ENCODE data around the gene RPTOR.

RPTOR gene

DNA sequence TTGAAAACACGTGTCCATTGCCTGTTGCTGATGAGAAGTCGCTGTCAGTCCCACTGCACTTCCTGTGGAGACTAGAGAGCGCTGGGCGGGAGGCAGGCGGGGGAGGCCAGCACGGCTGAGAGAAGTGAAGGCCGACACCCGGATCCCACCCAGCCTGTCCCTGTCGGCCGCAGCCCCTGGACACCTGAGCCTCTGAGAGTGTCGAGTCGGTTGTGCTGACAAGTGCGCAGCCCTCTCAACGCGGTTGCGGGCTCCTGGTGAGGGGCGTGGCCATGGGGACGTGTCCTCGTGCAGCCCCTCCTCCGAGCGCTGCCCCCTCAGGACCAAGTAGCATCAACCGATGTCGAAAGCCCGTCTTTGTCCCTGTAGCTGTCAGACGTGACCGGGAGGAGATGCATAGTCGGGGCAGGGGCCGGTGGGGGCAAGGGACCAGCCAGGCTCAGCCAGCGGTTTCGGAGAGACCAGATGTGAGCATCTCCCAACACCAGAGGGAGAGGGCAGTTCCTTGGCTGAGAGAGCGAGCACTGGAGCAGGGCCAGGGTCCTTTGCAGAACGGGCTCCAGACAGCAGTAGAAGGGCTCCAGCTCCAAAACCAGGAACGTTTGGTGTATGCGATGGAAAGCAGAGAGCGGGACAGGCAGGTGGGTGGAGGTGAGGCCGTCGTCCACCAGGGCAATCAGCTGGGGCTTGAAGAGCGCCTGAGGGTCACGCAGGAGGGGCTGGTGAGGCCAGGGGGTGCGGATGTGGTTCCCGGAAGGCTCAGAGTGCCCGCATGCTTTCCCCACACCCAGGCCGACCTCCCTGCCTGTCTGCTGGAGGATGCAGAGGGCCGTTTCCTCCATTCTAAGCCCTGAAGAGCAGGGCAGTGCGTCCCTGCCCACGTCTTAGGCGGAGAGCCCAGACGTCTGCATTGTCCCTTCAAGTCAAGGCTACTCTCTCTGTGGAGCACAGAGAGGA lies 403.7 kb downstream of the RPTOR start:
- no peak for DNase-seq (ENCODE audit: low read depth)

DNA sequence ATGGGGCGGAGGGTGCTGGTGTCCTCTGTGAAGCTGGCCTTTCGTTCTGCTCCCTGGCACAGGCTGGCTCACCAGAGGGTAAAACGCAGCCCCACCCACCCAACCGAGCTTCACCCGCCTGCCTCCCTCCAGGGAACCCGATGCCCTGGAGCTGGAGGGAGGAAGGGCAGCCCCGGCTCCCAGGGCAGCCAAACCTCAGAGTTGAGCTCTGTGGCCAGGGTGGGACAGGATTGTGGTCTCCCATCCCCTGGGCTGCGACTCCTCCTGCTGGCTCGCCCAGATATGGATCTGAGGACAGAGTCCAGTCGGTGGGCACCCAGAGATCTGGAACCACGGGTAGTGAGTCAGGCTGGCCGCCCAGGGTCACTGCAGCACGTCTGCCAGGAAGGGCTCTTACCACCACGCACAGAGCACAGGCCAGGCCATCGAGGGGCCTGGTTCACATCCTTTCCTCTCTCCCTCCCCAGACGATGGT lies 404.4 kb downstream of the RPTOR start:
- no peak for DNase-seq (ENCODE audit: low read depth)

DNA sequence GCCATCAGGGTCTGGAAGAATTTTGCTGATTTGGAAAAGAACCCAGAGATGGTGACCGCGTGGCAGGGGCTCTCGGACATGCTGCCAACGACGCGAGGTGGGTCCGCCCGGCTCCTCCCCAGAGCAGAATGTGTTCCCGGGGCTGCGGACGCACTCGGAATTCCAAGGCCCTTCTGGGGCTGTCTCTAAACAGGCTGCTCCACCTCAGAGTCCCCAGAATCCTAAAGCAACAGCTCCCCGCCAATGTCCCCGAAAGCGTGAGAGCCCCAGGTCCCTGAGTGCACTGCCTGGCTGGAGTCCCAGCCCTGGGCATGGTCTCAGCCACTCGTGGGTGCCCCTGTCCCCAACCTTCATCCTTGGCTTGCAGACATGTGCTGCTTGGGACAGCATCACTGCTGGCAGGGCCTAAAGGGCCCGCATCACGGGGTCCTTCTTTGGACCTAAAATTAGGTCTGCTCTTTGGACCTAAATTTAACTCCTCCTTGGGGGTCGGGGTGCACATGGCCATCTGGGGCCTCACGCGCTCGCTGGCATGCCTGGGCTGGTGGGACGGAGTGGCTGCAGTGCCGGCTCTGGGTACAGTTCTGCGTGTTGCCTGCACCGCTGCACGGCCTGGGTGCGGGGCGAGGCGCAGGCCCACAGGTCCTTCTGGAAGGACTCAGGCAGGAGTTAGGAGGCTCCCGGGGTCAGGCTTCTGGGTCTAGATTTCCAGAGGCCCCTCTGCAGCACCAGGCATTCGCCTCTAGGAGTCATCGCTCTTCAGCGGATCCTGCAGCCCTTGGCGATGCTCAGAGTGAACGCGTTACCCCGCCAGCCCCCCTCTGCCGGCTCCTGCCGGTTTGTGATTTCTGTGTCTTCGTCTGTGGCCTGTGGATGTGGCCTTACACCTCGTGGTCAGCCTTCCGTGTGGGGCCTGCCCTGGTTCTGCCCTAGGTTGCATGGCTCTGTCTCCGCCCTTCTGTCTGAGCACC lies 405.1 kb downstream of the RPTOR start:
- no peak for DNase-seq (ENCODE audit: low read depth)

DNA sequence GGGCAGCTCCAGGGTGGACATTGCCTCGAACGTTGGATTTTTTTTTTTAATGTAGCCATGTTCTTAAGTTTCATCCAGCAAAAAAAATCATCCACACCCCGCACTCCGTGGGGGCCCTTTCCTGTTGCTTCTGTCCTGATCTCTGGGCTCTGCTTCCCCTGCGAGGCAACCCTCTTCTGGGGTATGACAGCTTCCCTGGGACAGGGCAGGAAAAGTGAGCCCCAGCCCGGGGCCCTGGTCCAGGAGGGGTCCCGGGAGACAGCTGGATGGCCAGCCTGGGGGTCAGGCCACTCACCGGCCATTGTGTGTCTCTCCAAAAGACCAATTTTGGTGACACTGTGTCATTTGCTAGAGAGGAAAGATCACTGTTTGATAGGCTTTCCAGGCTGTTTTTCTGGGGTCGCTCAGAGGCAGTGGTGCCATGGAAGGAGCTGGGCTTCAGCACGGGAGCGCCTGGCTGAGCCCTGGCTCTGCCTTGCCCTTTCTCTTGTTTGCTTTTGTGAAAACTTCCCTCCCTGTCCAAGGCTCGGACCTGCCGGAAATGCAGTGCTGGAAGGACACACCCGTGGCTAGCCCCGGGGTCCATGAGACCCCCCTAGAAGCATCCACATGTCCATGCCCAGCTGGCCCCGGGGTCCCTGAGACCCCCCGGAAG lies 406.0 kb downstream of the RPTOR start:
- no peak for DNase-seq (ENCODE audit: low read depth)

DNA sequence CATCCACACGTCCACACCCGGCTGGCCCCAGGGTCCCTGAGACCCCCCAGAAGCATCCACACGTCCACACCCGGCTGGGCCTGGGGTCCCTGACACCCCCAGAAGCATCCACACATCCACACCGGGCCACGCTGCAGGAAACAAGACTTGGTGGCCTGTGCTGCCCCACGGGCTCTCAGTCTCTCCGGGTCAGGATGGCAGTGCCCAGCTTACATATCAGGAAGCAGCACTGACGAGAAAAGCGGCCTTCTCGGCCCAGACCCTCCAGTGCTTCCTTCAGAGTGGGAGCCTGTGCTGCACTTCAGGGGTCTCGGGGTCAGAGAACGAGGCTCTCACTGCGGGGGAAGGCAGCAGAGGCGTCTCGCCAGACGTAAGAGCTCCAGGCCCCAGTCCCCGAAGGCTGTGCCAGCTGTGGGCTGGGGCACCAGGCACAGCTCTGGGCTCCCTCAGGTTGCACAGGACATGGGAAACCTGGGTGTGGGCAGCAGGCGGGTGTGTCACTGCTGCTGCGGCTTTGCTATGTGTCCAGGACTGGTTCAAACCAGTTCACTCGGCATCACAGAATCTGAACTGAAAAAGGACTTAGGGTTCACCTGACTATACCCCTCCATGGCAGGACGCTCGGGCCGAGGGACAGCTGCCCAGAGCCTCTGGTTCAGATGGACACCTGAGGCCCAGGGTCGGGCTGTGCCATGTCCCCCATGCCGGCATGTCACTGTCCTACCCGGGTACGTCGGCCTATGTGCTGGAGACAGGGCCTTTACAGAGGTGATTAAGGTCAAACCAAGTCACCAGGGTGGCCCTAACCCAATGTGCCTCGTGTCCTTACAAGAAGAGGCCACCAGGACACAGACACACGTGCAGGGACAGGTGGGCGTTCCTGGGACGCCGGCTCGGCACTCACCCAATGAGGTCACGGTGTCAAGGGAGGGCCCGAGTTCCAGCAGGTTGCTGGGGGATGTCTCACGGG lies 406.8 kb downstream of the RPTOR start:
- DNase-seq (ENCODE audit: low read depth) = no peak

DNA sequence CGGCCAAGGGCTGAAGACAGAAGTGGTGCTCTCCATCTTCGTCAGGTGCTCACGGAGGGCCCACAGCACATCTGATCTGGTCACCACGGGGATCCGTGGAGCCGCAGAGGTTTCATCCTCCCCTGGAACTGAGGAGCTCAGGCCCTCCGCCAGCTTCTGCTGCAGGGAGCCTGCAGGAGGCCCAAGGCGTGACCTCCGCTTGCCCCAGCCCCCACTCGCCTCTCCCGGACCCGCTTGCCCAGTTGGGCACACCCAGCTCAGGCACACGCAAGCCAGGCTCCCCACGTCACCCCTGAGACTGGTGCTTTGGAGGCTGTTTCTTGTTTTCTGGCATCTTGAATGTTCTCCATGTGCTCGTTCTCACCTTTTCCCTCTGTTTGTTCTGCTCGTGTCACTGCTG lies 407.7 kb downstream of the RPTOR start:
- no peak for DNase-seq (ENCODE audit: low read depth)

DNA sequence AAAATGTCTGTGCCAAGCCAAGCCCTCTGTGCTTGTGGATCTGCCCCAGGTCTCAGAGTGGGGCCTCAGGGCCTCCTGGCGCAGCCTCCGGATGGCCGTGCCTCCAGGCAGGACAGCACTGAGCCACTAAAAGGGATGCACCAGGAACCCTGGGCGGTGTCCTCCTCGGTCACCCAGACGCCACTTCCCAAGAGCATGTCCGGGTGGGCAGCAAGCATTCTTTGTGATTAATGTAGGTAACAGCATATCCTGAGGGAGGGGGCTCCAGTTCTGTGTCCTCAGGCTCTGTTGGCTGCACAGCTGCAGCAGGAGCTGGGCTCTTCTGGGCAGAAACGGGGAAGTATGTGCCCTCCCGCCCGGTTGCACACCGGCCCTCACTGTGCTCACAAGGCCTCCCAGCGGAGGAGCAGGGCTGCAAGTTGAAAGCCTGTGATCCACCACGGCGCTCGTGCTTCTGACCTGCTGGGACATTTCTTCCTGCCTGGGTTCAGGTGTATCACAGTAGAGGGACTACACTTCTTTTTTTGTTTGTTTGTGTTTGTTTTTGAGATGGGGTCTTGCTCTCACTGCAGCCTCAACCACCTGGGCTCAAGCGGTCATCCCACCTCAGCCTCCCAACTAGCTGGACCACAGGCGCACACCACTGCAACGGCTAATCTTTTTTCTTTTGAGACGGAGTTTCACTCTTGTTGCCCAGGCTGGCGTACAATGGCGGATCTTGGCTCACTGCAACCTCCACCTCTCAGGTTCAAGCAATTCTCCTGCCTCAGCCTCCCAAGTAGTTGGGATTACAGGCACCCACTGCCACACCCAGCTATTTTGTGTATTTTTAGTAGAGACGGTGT lies 409.1 kb downstream of the RPTOR start:
- DNase-seq (ENCODE audit: low read depth) = no peak

DNA sequence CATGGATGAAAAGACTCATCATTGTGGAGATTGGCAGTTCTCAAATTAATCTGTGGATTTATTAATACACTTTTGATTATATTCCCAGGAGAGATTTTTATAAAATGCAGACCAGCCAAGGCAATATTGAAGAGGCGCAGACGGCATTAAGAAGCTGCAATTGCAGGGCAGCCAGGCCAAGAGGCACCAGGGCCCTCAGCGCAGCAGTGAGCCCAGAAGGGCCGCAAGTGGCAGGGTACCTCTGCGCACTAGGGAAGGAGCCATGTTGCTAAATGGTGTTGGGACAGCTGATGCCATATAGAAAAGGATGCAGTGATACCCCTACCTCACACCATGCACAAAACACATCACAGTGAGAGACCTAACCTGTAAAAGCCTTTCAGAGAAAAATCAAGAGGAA lies 410.4 kb downstream of the RPTOR start:
- DNase-seq (ENCODE audit: low read depth) = no peak

DNA sequence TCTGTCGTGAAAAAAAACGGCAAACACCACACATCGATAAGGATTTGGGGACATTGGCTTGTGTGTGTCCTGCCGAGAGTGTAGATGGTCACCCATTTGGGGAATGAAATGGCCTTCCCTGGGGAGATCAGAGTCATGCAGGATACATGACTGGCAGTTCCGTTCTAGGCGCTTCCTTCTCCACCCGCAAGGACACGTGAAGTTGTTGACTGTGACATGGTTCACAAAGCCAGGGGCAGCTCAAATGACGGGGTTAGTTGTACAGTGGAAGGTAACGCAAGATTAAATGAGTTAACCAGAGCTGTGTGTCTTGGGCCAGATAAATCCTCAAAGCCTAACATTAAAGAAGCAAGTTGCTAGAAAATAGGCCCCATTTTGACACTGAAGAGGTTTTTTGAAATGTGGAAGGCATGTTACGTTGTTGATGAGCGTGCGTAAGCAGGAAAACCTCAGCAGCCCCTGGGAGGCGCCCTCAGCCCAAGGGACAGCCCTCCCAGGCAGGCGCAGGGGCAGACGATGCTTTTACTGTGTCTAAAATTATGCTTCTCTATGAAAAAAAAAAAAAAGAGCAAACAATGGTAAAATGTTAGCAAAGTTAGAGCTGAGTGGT lies 411.1 kb downstream of the RPTOR start:
- DNase-seq (ENCODE audit: low read depth) = no peak

DNA sequence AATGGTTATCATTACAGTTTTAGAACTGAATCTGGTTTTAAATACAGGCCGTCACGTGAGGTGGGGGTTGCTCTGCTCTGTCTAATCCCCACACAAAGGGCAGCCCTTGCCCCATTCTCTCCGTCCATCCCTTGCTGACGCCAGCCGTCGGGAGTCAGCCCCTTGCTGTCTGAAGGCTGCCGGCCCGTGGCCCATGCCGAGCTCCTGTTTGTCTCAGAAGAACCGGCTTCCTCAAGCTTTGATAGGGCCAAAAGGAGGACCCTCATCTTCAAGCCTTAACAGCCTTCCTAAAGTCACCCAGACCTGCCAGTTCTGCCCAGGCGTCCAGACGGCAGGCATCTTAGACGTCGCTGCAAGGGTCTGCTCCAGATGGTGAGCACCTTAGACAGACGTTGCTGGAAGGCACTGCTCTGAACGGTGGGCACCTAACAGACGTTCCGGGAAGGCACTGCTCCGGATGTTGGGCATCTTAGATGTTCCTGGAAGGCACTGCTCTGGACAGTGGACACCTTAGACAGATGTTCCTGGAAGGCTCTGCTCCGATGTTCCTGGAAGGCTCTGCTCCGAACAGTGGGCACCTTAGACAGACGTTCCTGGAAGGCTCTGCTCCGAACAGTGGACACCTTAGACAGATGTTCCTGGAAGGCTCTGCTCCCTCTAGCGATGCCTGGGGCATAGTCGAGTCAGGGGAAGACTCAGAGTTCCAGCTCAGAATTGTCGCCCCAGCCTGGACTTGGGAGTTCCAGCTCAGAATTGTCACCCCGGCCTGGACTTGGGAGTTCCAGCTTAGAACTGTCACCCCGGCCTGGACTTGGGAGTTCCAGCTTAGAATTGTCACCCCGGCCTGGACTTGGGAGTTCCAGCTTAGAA lies 411.9 kb downstream of the RPTOR start:
- no peak for DNase-seq (ENCODE audit: low read depth)

DNA sequence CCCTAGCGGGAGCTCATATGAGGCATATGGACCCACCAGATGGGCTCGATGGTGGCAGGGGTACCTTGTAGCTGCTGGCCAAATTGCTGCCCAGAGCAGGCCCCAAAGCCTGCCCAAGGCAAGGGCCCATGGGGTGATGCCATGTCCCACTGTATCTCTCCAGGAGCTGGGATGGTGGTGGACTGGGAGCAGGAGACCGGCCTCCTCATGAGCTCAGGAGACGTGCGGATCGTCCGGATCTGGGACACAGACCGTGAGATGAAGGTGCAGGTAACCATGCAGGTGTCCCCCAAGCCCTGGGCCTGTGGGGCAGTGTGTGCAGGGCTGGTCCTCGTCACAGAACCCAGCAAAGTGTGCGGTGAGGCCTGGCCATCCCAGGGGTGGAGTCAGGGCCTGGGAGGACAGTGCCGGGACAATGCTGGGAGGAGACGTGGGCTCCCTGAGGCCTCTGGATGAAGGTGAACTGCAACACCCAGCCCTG lies 412.9 kb downstream of the RPTOR start:
- no peak for DNase-seq (ENCODE audit: low read depth)

DNA sequence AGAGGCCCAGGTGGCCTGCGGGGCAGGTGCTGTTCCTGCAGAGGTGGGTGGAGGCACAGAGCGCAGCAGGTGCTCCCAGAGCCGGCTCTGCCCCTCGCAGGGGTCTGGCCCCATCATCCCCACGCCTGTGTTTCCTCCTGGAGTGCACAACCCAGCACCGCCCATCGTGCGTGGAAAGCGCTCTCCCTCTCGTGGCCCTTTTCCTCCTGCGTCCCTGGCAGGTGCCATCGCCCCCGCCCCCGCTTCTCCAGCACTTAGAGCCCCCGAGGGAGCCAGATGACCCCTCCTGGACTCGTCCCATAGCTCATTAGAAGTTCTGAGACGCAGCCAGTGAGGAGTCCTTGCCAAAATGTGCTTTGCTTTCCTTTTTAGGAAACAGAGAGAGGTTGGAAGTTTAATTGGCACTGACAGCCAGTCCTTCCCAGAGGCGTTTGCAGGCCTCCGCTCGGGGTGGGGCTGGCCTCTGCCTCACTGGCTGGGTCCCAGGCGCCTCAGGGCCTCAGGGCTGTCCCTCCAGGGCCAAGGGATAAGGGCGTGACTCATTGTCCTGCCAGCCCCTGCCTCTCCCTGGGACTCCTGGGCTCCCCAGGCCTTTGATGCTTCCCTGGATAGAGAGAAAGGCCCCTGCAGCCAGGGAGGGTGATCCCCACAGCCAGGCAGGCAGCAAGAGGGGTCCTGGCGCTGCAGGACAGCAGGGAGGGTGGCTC lies 414.8 kb downstream of the RPTOR start:
- DNase-seq (ENCODE audit: low read depth) = no peak

DNA sequence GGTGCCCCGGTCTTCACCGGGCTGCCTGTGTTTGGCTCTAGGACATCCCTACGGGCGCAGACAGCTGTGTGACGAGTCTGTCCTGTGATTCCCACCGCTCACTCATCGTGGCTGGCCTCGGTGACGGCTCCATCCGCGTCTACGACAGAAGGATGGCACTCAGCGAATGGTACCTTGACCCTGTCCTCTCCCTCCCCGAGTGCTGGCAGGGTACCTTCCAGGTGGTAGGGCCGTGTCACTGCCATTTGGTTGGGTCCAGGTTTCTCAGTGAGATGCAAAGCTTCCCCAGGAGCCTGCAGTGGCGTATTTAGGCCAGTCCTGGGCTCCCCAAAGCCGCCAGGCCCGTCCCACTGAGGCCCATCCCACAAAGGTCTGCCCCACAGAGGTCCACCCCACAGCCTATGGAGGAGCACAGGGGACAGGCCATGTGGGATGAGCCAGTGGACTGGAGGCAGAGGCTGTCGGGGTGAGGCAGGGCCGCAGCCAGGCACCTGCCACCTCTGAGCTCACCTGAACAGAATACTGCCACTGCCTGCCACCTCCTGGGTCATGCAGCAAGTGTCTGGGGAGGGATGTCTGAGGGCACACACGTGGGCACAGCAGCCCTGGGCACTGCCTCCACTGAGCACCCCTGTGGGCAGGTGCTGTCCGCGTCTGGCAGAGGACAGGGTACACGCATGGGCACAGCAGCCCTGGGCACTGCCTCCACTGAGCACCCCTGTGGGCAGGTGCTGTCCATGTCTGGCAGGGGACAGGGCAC lies 415.6 kb downstream of the RPTOR start:
- DNase-seq (ENCODE audit: low read depth) = no peak

DNA sequence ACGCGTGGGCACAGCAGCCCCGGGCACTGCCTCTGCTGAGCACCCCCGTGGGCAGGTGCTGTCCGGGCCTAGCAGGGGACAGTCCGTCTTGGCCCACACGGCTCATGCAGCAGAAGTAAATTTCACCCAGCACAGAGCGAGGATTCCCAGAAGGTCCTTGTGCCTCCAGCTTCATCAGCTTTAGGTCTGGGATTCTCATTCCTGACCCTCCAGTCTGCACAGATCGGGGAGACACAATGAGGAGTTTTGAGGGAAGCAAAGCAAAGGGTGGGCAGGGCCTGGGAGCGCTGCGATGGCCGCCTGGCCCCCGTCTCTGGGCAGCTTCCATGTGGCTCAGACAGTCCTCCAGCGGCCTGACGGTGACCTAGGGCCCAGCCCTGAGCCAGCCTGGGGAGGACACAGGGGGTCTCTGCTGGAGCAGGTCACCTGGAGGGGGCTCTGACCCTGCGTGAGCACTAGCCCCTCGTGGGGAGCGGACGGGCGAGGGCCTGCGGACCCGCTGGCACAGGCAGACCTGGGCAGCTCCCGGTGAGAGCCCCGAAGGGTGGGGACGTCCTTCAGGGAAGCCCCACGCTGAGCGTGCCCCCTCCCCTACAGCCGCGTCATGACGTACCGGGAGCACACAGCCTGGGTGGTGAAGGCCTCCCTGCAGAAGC lies 416.3 kb downstream of the RPTOR start:
- no peak for DNase-seq (ENCODE audit: low read depth)

DNA sequence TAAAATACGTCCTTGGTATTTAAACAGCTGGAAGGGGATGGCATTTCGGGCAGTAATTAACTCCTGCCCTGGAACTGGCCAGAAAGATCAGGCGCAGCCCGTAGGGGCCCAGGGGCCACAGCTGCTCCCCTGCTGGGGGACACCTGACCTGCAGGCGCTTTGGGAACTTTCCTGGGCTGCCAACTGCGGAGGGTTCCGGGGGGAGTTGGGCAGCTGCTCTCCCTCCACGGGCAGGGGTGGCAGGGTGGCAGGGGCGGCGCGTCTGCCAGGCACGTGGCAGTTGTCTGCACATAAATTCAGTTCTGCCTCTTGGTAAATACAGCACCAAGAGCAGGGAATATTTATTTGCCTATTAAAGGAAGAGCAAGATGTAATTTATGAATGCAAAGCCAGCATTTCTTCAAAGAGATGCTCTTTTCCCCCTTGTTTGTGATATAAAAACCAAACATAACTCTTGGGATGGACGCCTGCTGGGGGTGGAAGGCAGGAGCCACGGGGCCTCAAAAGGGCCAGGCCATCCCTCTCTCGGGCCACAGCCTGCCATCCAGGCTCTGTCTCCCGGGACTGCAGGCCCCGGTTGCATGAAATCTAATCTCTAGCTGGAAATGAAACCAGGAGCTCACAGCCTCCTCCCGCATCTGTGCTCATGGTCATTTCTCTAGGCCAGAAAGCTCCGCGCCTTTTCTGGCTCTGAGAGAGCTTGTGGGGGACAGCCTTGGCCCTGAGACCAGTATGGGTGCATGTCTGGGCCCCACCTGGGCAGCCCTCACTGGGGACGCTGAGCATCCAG lies 417.1 kb downstream of the RPTOR start:
- no peak for DNase-seq (ENCODE audit: low read depth)

All from stimulated activated CD8-positive, alpha-beta memory T cell treated with anti-CD3 and anti-CD28 coated beads, Interleukin-12 subunit alpha, Interleukin-12 subunit beta, amount 100 ng/mL, for 1 hour (primary cell).